OCI-LY3 (cell line): ENCODE data around the gene PDPN.

Experiments
- CTCF ChIP-seq: fragments of 200-600, 300-600 bp; sonication (generic); IDR thresholded peaks from 2 replicates; pipeline ENCODE4 v1.5.1; 2014; ENCODE audit warnings: antibody characterized with exemption, low read length, low read depth
- EZH2phosphoT487 ChIP-seq: fragments of 200-600 bp; shearing (Covaris generic); IDR thresholded peaks from 2 replicates; pipeline ENCODE4 v1.6.1; 2018; ENCODE audit warnings: antibody characterized with exemption, mixed run types, low read depth

DNA sequence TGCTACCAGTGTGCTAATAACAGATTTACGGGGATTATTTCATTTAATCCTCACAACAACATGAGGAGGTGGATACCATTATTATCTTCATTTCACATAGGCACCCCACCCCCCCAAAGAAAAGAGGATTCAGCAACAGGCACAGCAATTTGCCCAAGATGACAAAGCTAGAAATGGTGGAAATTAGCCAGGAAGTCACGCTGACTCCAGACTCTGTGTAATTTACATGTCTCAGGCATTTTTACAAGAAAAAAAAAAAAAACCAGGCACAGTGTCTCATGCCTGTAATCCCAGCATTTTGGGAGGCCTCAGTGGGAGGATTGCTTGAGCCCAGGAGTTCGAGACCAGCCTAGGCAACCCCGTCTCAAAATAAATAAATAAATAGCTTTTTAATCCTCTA is 78.9 kb downstream of the PDPN start:
- no peak for TF ChIP-seq CTCF
- no peak for TF ChIP-seq EZH2phosphoT487
